ENCODE data around the gene PCP4L1. TPM values are rescaled to one million over a fixed set of nuclear protein-coding genes. Genes with fewer than 3 reads are reported as not detected.

Gene PCP4L1
- total RNA-seq (1 to 10 TPM; 3.6 to 5.8 TPM), polyA plus RNA-seq (1 to 10 TPM; 6.9 to 9.3 TPM)
- long read RNA-seq, donor 1, result 0 reads
- long read RNA-seq, donor 2, result 0 reads
- long read RNA-seq, donor 3, result 0 reads
- long read RNA-seq, donor 4, result 0 reads
- long read RNA-seq, donor 5, result 0 reads

DNA sequence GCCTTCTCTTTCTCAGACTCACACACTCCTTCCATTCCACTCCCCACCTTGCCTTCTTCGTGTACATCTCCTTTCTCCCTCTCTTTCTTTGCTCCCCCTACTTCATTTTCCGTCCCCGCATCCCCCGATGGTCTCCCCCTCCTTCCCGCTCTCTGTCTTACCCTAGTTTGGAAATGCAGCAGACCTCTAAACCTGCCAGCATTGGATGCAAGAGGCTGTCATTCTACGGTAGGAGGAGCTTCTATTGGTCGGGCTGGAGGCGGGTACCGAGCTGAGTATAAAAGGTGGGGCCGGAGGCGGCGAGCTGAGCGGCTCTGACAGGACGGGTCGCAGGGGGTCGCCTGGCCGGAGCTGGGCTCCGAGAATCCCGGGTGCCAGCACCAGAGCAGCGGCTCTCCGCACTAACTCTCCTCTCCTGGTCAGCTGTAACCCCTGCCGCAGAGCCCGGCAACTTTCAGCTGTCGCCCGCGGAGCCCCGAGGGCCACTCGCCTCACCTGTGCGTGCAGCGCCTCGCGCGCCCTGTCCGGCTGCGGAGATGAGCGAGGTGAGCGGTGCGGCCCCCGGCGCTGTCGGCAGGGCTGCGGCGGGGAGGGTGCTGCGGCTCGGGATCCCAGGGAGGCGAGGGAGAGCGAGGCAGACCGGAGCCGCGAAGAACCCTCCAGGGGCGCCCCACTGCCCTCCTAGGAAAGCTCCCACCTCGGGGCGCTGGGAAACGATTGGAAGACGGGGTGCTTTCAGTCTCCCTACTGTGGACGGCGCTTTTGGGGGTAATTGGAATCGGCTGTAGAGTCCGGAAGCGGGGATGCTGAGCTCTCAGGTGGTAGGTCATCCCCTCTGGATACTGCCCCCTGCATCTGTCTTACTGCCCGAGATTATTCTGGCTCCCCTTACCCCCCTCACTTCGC lies at the start of gene PCP4L1:
Gene PCP4L1, plus strand, starts transcription at position 307 of the 906 bp plus-strand sequence. Its CDS starts 230 bp downstream, at position 537.
- TF ChIP-seq, protein P1, sequence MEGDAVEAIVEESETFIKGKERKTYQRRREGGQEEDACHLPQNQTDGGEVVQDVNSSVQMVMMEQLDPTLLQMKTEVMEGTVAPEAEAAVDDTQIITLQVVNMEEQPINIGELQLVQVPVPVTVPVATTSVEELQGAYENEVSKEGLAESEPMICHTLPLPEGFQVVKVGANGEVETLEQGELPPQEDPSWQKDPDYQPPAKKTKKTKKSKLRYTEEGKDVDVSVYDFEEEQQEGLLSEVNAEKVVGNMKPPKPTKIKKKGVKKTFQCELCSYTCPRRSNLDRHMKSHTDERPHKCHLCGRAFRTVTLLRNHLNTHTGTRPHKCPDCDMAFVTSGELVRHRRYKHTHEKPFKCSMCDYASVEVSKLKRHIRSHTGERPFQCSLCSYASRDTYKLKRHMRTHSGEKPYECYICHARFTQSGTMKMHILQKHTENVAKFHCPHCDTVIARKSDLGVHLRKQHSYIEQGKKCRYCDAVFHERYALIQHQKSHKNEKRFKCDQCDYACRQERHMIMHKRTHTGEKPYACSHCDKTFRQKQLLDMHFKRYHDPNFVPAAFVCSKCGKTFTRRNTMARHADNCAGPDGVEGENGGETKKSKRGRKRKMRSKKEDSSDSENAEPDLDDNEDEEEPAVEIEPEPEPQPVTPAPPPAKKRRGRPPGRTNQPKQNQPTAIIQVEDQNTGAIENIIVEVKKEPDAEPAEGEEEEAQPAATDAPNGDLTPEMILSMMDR (IDR thresholded peaks at IDR 0.05; ENCODE audit: control extremely low read depth, extremely low read depth), result no peak
- H3K27ac ChIP-seq (ENCODE audit: low read depth in 1 of 2, low read length in 1 of 2), result no peak within 1 kb of the TSS
- DNase-seq (peak; percentile 58 to 68 (median 58)), ATAC-seq (ENCODE audit: insufficient read depth, low FRiP score) (peak; percentile 81)
- no peak within 1 kb of the TSS for H3K9ac ChIP-seq (ENCODE audit: insufficient read depth in 1 of 2, low read length in 2 of 2)
- H3K9me3 ChIP-seq (ENCODE audit: control insufficient read depth in 4 of 4, insufficient read depth in 3 of 4, low read length in 3 of 4), result peaks cover 0 to 10% (median 2%) of the 10 kb centered on the region in 4 donors
- peaks cover 0 to 5% (median 0%) of the 10 kb centered on the region in 5 donors for H3K4me1 ChIP-seq (ENCODE audit: control insufficient read depth in 5 of 5, insufficient read depth in 5 of 5, low read length in 5 of 5)
- 1 to 3% methylated on average over 58 to 62 of the region's 62 CpGs for WGBS, 2 donors
- peak within 1 kb of the TSS; percentile 28 for H3K4me3 ChIP-seq
- H3K27me3 ChIP-seq (ENCODE audit: control insufficient read depth in 3 of 3, insufficient read depth in 3 of 3, low read length in 2 of 3), result peaks cover 0 to 23% (median 21%) of the 10 kb centered on the region in 3 donors
- H3K36me3 ChIP-seq (ENCODE audit: control insufficient read depth in 4 of 4, insufficient read depth in 4 of 4, low read length in 4 of 4), result no peaks in the 10 kb centered on the region

- no peaks in the 10 kb centered on the region for H3K27me3 ChIP-seq (ENCODE audit: control insufficient read depth in 3 of 3, insufficient read depth in 3 of 3, low read length in 2 of 3)
- peaks cover 40 to 67% (median 55%) of the 10 kb centered on the region in 4 donors for H3K36me3 ChIP-seq (ENCODE audit: control insufficient read depth in 4 of 4, insufficient read depth in 4 of 4, low read length in 4 of 4)
- WGBS, 2 donors, result 38 to 39% methylated on average over 11 of the region's 11 CpGs
- H3K4me3 ChIP-seq, result no peak overlapping the region
- no peak overlapping the region for H3K27ac ChIP-seq (ENCODE audit: low read depth in 1 of 2, low read length in 1 of 2)
- peaks cover 0 to 12% (median 4%) of the 10 kb centered on the region in 5 donors for H3K4me1 ChIP-seq (ENCODE audit: control insufficient read depth in 5 of 5, insufficient read depth in 5 of 5, low read length in 5 of 5)
- H3K9ac ChIP-seq (ENCODE audit: insufficient read depth in 1 of 2, low read length in 2 of 2), result no peak overlapping the region
- peak; percentile 68 to 72 (median 69) for DNase-seq
- TF ChIP-seq, protein P1 (IDR thresholded peaks at IDR 0.05; ENCODE audit: control extremely low read depth, extremely low read depth), result peak; percentile 68
- H3K9me3 ChIP-seq (ENCODE audit: control insufficient read depth in 4 of 4, insufficient read depth in 3 of 4, low read length in 3 of 4), result no peaks in the 10 kb centered on the region
- ATAC-seq (ENCODE audit: insufficient read depth, low FRiP score), result peak; percentile 81
These were observed 48.6 kb upstream of the PCP4L1 start for GRCh38 chr1:161209790-161210409.

DNA sequence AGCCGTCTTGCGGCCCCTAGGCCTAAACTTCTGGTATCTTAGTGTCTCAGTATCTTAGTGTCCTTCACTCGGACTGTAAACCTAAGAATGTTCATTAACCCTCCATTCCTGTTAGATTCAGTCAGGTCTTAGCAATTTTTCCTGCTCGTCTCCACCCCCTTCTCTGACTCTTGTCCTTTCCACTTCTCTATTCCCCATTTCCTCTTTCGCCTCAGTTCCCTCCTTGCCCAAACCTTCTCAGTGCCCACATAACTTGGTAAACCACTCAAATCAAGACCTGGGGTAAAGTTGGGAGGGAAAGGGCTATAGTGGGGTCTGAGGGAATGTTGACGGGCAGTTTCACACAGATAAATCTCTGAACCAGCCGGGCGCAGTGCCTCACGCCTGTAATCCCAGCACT lies 44.2 kb upstream of the PCP4L1 start:
- peaks cover 0 to 3% (median 0%) of the 10 kb centered on the region in 5 donors for H3K4me1 ChIP-seq (ENCODE audit: control insufficient read depth in 5 of 5, insufficient read depth in 5 of 5, low read length in 5 of 5)
- 63 to 88% methylated on average over 9 of the region's 9 CpGs for WGBS, 2 donors
- peaks cover 31 to 39% (median 36%) of the 10 kb centered on the region in 4 donors for H3K36me3 ChIP-seq (ENCODE audit: control insufficient read depth in 4 of 4, insufficient read depth in 4 of 4, low read length in 4 of 4)
- no peaks in the 10 kb centered on the region for H3K9me3 ChIP-seq (ENCODE audit: control insufficient read depth in 4 of 4, insufficient read depth in 3 of 4, low read length in 3 of 4)
- H3K27ac ChIP-seq (ENCODE audit: low read depth in 1 of 2, low read length in 1 of 2), result peak overlapping the region in 1 of 2 donors; percentile 26
- DNase-seq, result no peak
- no peak overlapping the region for H3K9ac ChIP-seq (ENCODE audit: insufficient read depth in 1 of 2, low read length in 2 of 2)
- no peak for ATAC-seq (ENCODE audit: insufficient read depth, low FRiP score)
- no peaks in the 10 kb centered on the region for H3K27me3 ChIP-seq (ENCODE audit: control insufficient read depth in 3 of 3, insufficient read depth in 3 of 3, low read length in 2 of 3)
- TF ChIP-seq, protein P1 (IDR thresholded peaks at IDR 0.05; ENCODE audit: control extremely low read depth, extremely low read depth), result no peak
- no peak overlapping the region for H3K4me3 ChIP-seq
